Neural crest cell (in vitro differentiated cells): ENCODE data around the gene PADI2. TPM values are rescaled to one million over a fixed set of nuclear protein-coding genes. Genes with fewer than 3 reads are reported as not detected.

ENCODE experiments used
- DNase-seq: peaks from one replicate; pipeline ENCODE4 v3.0.0; 2021; ENCODE audit warnings: low read depth, mixed read lengths, low spot score
- H3K27ac Mint-ChIP-seq: one replicate; pipeline ENCODE4 v1.8.0; 2021; ENCODE audit warnings: mild to moderate bottlenecking, mixed read lengths; ENCODE audit not compliant: unreplicated experiment
- H3K27me3 Mint-ChIP-seq: 2 replicates; pipeline ENCODE4 v1.8.0; 2021; ENCODE audit warnings: low read depth, mild to moderate bottlenecking, mixed read lengths
- H3K36me3 Mint-ChIP-seq: 2 replicates; pipeline ENCODE4 v1.8.0; 2021; ENCODE audit warnings: low read depth, mild to moderate bottlenecking, mixed read lengths
- H3K4me1 Mint-ChIP-seq: 2 replicates; pipeline ENCODE4 v1.8.0; 2021; ENCODE audit warnings: mixed read lengths
- H3K4me3 Mint-ChIP-seq: one replicate; pipeline ENCODE4 v1.8.0; 2021; ENCODE audit warnings: mild to moderate bottlenecking, mixed read lengths
- H3K9me3 Mint-ChIP-seq: 2 replicates; pipeline ENCODE4 v1.8.0; 2021; ENCODE audit warnings: mixed read lengths
- CTCF ChIP-seq: fragments of 200-600 bp; sonication (generic); conservative IDR thresholded peaks from 2 replicates; pipeline ENCODE4 v1.5.0; 2021; ENCODE audit warnings: antibody characterized with exemption, mild to moderate bottlenecking
- total RNA-seq: library from RNA; stranded (reverse); gene quantifications from 2 replicates; pipeline ENCODE4 v1.2.1, GENCODE V29; 2021

PADI2 gene
- total RNA-seq, 1 donor from 2014 or later = 0.16 TPM

- no peak for TF ChIP-seq CTCF
- H3K27ac Mint-ChIP-seq = no peak overlapping the region
- DNase-seq = no peak
- no peak overlapping the region for H3K4me3 Mint-ChIP-seq
- no peaks in the 10 kb centered on the region for H3K4me1 Mint-ChIP-seq
- peaks cover 23% of the 10 kb centered on the region for H3K27me3 Mint-ChIP-seq
- H3K9me3 Mint-ChIP-seq = no peaks in the 10 kb centered on the region
- no peaks in the 10 kb centered on the region for H3K36me3 Mint-ChIP-seq
Observed at GRCh38 chr1:17137441-17137840, 18.2 kb upstream of the PADI2 start.

- DNase-seq = no peak
- no peaks in the 10 kb centered on the region for H3K9me3 Mint-ChIP-seq
Observed at GRCh38 chr1:17136936-17137335, 17.7 kb upstream of the PADI2 start.

GRCh38 chr1:17136145-17136544 lies 16.9 kb upstream of the PADI2 start:
- Mint-ChIP-seq H3K4me1 (no peaks in the 10 kb centered on the region), H3K4me3 (no peak overlapping the region), H3K27me3 (peaks cover 18% of the 10 kb centered on the region), H3K36me3 (no peaks in the 10 kb centered on the region), H3K9me3 (no peaks in the 10 kb centered on the region), H3K27ac (no peak overlapping the region)
- DNase-seq = no peak
- TF ChIP-seq CTCF = no peak

More at GRCh38 chr1:17136936-17137335, 17.7 kb upstream of the PADI2 start:
- Mint-ChIP-seq H3K27me3 (peaks cover 21% of the 10 kb centered on the region), H3K27ac (no peak overlapping the region), H3K4me1 (no peaks in the 10 kb centered on the region), H3K36me3 (no peaks in the 10 kb centered on the region), H3K4me3 (no peak overlapping the region)
- no peak for TF ChIP-seq CTCF

- Mint-ChIP-seq H3K36me3 (no peaks in the 10 kb centered on the region), H3K9me3 (no peaks in the 10 kb centered on the region), H3K27ac (no peak overlapping the region), H3K4me1 (no peaks in the 10 kb centered on the region), H3K4me3 (no peak overlapping the region), H3K27me3 (peaks cover 18% of the 10 kb centered on the region)
- no peak for DNase-seq
- TF ChIP-seq CTCF = no peak
Observed at GRCh38 chr1:17135530-17135929, 16.3 kb upstream of the PADI2 start.

- Mint-ChIP-seq H3K27me3 (peaks cover 17% of the 10 kb centered on the region), H3K36me3 (no peaks in the 10 kb centered on the region), H3K4me1 (no peaks in the 10 kb centered on the region), H3K27ac (no peak overlapping the region), H3K9me3 (no peaks in the 10 kb centered on the region), H3K4me3 (no peak overlapping the region)
- no peak for TF ChIP-seq CTCF
- DNase-seq = no peak
Observed at GRCh38 chr1:17134724-17135123, 15.5 kb upstream of the PADI2 start.

- Mint-ChIP-seq H3K4me3 (no peak overlapping the region), H3K4me1 (no peaks in the 10 kb centered on the region), H3K27ac (no peak overlapping the region), H3K9me3 (no peaks in the 10 kb centered on the region), H3K36me3 (no peaks in the 10 kb centered on the region), H3K27me3 (peaks cover 16% of the 10 kb centered on the region)
- DNase-seq = no peak
- TF ChIP-seq CTCF = no peak
Observed at GRCh38 chr1:17134034-17134433, 14.8 kb upstream of the PADI2 start.
